WERI-Rb-1 (cell line): ENCODE results near the gene PPEF2.

ENCODE experiments used
- DNase-seq: peaks from one replicate; pipeline ENCODE4 v3.0.0-alpha.2; 2020
- H3K27ac ChIP-seq: fragments of 250-450 bp; sonication (Bioruptor Pico); 2 replicates; pipeline ENCODE4 v1.5.1; 2020; ENCODE audit warnings: mild to moderate bottlenecking, moderate library complexity
- H3K27me3 ChIP-seq: fragments of 250-450 bp; sonication (Bioruptor Pico); 2 replicates; pipeline ENCODE4 v1.5.1; 2021; ENCODE audit warnings: mild to moderate bottlenecking, low read depth, moderate library complexity; ENCODE audit not compliant: insufficient read depth, severe bottlenecking
- H3K36me3 ChIP-seq: fragments of 250-450 bp; sonication (Bioruptor Pico); 2 replicates; pipeline ENCODE4 v1.5.1; 2020; ENCODE audit warnings: mild to moderate bottlenecking, moderate library complexity
- H3K4me3 ChIP-seq: 2 replicates; pipeline ENCODE4 v1.5.1; 2011; ENCODE audit warnings: low read depth, mild to moderate bottlenecking, control low read depth, low read length
- H3K9me3 ChIP-seq: fragments of 250-450 bp; sonication (Bioruptor Pico); 2 replicates; pipeline ENCODE4 v1.5.1; 2021; ENCODE audit warnings: mild to moderate bottlenecking, moderate library complexity; ENCODE audit not compliant: severe bottlenecking
- CTCF ChIP-seq: IDR thresholded peaks from 2 replicates; pipeline ENCODE4 v1.5.1; 2011; ENCODE audit warnings: low read depth, mild to moderate bottlenecking, control low read depth, inconsistent platforms, low read length

PPEF2 gene

GRCh38 chr4:75823812-75824211 is 78.4 kb downstream of the PPEF2 start:
- H3K4me3 ChIP-seq = no peak overlapping the region
- no peak overlapping the region for H3K27ac ChIP-seq
- H3K36me3 ChIP-seq = no peaks in the 10 kb centered on the region
- no peaks in the 10 kb centered on the region for H3K27me3 ChIP-seq
- TF ChIP-seq CTCF = no peak
- H3K9me3 ChIP-seq = no peaks in the 10 kb centered on the region
- DNase-seq = no peak

DNA sequence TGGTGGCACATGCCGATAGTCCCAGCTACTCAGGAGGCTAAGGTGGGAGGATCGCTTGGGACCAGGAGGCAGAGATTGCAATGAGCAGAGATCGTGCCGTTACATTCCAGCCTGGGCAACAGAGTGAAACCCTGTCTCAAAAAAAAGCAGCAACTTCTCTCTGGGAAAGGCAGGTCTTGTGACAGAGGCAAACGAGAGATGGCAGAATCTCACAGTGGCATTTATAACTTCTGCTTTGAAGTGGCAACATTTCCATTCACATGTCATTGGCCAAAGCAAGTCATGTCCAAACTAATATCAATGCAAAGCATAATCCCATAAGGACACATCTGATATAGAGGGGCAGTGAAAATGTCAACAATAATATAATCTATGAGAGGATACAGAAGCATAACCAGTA is 79.8 kb downstream of the PPEF2 start:
- H3K36me3 ChIP-seq = no peaks in the 10 kb centered on the region

DNA sequence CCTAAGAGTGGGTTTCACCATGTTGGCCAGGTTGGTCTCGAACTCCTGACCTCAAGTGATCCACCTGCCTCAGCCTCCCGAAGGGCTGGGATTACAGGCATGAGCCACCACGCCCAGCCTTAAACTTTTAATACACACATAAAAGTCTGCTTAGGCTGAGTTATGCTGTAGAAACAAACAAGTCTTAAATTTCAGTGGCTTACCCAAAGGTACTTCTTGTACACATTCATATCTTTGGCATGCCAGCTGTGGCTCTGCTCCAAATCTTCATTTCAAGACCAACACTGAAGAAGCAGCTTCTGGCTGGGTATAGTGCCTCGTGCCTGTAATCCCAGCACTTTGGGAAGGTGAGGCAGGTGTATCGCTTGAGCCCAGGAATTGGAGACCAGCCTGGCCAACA is 80.3 kb downstream of the PPEF2 start:
- H3K36me3 ChIP-seq = no peaks in the 10 kb centered on the region
- no peak for TF ChIP-seq CTCF
- H3K4me3 ChIP-seq = no peak overlapping the region
- H3K27me3 ChIP-seq = no peaks in the 10 kb centered on the region
- DNase-seq = no peak
- H3K27ac ChIP-seq = no peak overlapping the region
- no peaks in the 10 kb centered on the region for H3K9me3 ChIP-seq

More for the DNA sequence above, 79.8 kb downstream of the PPEF2 start:
- Histone ChIP-seq H3K4me3 (no peak overlapping the region), H3K9me3 (no peaks in the 10 kb centered on the region), H3K27me3 (no peaks in the 10 kb centered on the region), H3K27ac (no peak overlapping the region)
- DNase-seq = no peak
- TF ChIP-seq CTCF = no peak

GRCh38 chr4:75821216-75821615 is 81.0 kb downstream of the PPEF2 start:
- TF ChIP-seq CTCF = no peak
- no peak for DNase-seq
- no peak overlapping the region for H3K27ac ChIP-seq

DNA sequence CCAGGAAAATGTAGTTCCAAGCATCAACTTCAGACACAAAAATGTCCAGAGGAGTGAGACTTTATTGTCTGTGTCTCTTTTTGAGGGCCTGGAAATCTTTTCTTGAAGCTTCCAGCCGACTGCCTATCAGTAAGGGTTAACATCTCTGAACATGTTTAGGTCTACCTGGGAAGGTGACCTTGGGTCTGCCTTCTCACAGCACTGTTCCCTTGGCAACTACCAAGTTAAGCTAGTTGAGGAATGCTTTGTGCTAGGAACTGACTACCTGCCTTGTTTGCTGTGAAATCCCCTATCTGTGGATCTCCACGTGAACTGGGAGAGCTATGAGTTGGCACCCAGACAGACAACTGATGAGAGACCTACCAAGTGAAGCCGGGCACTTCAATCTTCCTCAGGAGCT is 81.6 kb downstream of the PPEF2 start:
- Histone ChIP-seq H3K9me3 (no peaks in the 10 kb centered on the region), H3K36me3 (no peaks in the 10 kb centered on the region), H3K27ac (no peak overlapping the region), H3K4me3 (no peak overlapping the region), H3K27me3 (no peaks in the 10 kb centered on the region)
- no peak for TF ChIP-seq CTCF
- DNase-seq = no peak

More at GRCh38 chr4:75821216-75821615, 81.0 kb downstream of the PPEF2 start:
- Histone ChIP-seq H3K36me3 (no peaks in the 10 kb centered on the region), H3K27me3 (no peaks in the 10 kb centered on the region), H3K9me3 (no peaks in the 10 kb centered on the region), H3K4me3 (no peak overlapping the region)

GRCh38 chr4:75820197-75820596 is 82.1 kb downstream of the PPEF2 start:
- no peak overlapping the region for H3K27ac ChIP-seq
- H3K9me3 ChIP-seq = no peaks in the 10 kb centered on the region
- peaks cover 3% of the 10 kb centered on the region; the same call in 1 of the 2 replicates for H3K36me3 ChIP-seq
- H3K4me3 ChIP-seq = no peak overlapping the region
- no peak for TF ChIP-seq CTCF
- H3K27me3 ChIP-seq = no peaks in the 10 kb centered on the region
- DNase-seq = no peak
